H1 (cell line): ENCODE measurements around the gene COL27A1. TPM values are rescaled to one million over a fixed set of nuclear protein-coding genes. Genes with fewer than 3 reads are reported as not detected.

Source experiments
- CTCF ChIA-PET: fragments of 300-600 bp; sonication (Branson Sonifier 250); formaldehyde crosslinking; loops from one replicate; lab custom pipeline; 2021; ENCODE audit not compliant: partially characterized antibody; lab: Charles Lee
- POLR2A ChIA-PET: fragments of 300-600 bp; sonication (Branson Sonifier 250); formaldehyde crosslinking; loops from one replicate; lab custom pipeline; 2021; ENCODE audit warnings: inconsistent platforms; ENCODE audit not compliant: partially characterized antibody; lab: Charles Lee
- DNase-seq, 2 experiments: peaks; one replicate each; pipeline versions ENCODE4 v3.0.0 to v3.0.0-alpha.2; 2010 to 2022; ENCODE audit warnings: low spot score in 2 of 2, low read depth in 1 of 2, mixed read lengths in 1 of 2
- FAIRE-seq: peaks from 2 replicates; lab custom pipeline; 2011; peaks lifted over from hg19 to GRCh38; lab: Jason Lieb, UNC
- H2AFZ ChIP-seq: 2 replicates; pipeline ENCODE4 v1.8.1; 2012; ENCODE audit warnings: low read length, inconsistent platforms
- H2AK5ac ChIP-seq: 2 replicates; pipeline ENCODE4 v1.6.1; 2013; ENCODE audit warnings: low read depth, low read length
- H2BK120ac ChIP-seq: replicated peaks from 2 replicates; pipeline ENCODE3; 2013; ENCODE audit warnings: low read depth, low read length, inconsistent platforms
- H2BK12ac ChIP-seq: 2 replicates; pipeline ENCODE4 v1.6.1; 2013; ENCODE audit warnings: low read depth, low read length
- H2BK15ac ChIP-seq: 2 replicates; pipeline ENCODE4 v1.6.1; 2013; ENCODE audit warnings: low read length
- H2BK20ac ChIP-seq: 2 replicates; pipeline ENCODE4 v1.6.1; 2013; ENCODE audit warnings: low read length
- H2BK5ac ChIP-seq: 2 replicates; pipeline ENCODE4 v1.6.1; 2013; ENCODE audit warnings: low read depth, low read length
- H3K14ac ChIP-seq: 2 replicates; pipeline ENCODE4 v1.6.1; 2013; ENCODE audit warnings: inconsistent platforms; ENCODE audit not compliant: insufficient read length
- H3K18ac ChIP-seq: 2 replicates; pipeline ENCODE4 v1.6.1; 2013; ENCODE audit warnings: low read length; ENCODE audit errors: extremely low read depth
- H3K23ac ChIP-seq: 2 replicates; pipeline ENCODE4 v1.6.1; 2013; ENCODE audit warnings: inconsistent platforms; ENCODE audit not compliant: insufficient read length
- H3K23me2 ChIP-seq: 2 replicates; pipeline ENCODE4 v1.6.1; 2013; ENCODE audit warnings: low read depth, low read length
- H3K27ac ChIP-seq: 2 replicates; pipeline ENCODE4 v1.6.1; 2011; ENCODE audit warnings: low read depth, low read length, inconsistent platforms
- H3K27me3 ChIP-seq, 4 experiments: replicated peaks in 1 of 4; 1 replicate in 1 of 4; 2 replicates in 3 of 4; pipeline versions ENCODE4 v1.6.1 to v1.8.1; 2011 to 2013; ENCODE audit warnings: low read length in 3 of 4, mild to moderate bottlenecking in 3 of 4, inconsistent platforms in 2 of 4, mixed read lengths in 2 of 4, moderate library complexity in 1 of 4; ENCODE audit not compliant: control insufficient read depth in 3 of 4, insufficient read depth in 3 of 4; ENCODE audit errors: extremely low read depth in 1 of 4
- H3K36me3 ChIP-seq, 4 experiments: 2 replicates each; pipeline versions ENCODE4 v1.6.1 to v1.8.1; 2011 to 2013; ENCODE audit warnings: mild to moderate bottlenecking in 4 of 4, low read length in 3 of 4, moderate library complexity in 2 of 4, control low read depth in 1 of 4, inconsistent platforms in 1 of 4; ENCODE audit not compliant: insufficient read depth in 4 of 4, control insufficient read depth in 2 of 4
- H3K4ac ChIP-seq: replicated peaks from 2 replicates; pipeline ENCODE3; 2013; ENCODE audit warnings: low read length, low read depth, mixed read lengths, inconsistent platforms; ENCODE audit not compliant: insufficient read length
- H3K4me1 ChIP-seq, 4 experiments: replicated peaks in 1 of 4; 1 replicate in 1 of 4; 2 replicates in 3 of 4; pipeline versions ENCODE4 v1.6.1 to v1.8.1; 2011 to 2013; ENCODE audit warnings: low read length in 3 of 4, inconsistent platforms in 2 of 4, mixed read lengths in 1 of 4; ENCODE audit not compliant: insufficient read depth in 4 of 4, control insufficient read depth in 3 of 4
- H3K4me2 ChIP-seq, 2 experiments: 2 replicates each; pipeline versions ENCODE4 v1.6.1 to v1.8.1; 2011 to 2013; ENCODE audit warnings: low read depth in 2 of 2, low read length in 2 of 2, control low read depth in 1 of 2, inconsistent platforms in 1 of 2, mild to moderate bottlenecking in 1 of 2; ENCODE audit not compliant: insufficient read depth in 1 of 2
- H3K4me3 ChIP-seq, 4 experiments: fragments of 200-600, 300-600 bp in 1 of 4; sonication (generic), shearing (Covaris generic), sonication (Bioruptor Twin) in 1 of 4; 2 replicates each; pipeline versions ENCODE4 v1.5.1 to v1.8.1; 2011 to 2016; ENCODE audit warnings: low read length in 4 of 4, low read depth in 3 of 4, control low read depth in 2 of 4, inconsistent platforms in 2 of 4, mild to moderate bottlenecking in 2 of 4, mixed read lengths in 1 of 4, moderate library complexity in 1 of 4; ENCODE audit not compliant: insufficient read depth in 2 of 4; ENCODE audit errors: extremely low read depth in 1 of 4
- H3K56ac ChIP-seq: replicated peaks from 2 replicates; pipeline ENCODE3; 2013; ENCODE audit warnings: low read depth, mild to moderate bottlenecking, mixed read lengths, low read length, inconsistent platforms; ENCODE audit not compliant: insufficient read length
- H3K79me1 ChIP-seq: 2 replicates; pipeline ENCODE4 v1.6.1; 2013; ENCODE audit warnings: low read depth, low read length, control low read depth
- H3K79me2 ChIP-seq, 2 experiments: 2 replicates each; pipeline versions ENCODE4 v1.6.1 to v1.8.1; 2012 to 2013; ENCODE audit warnings: low read length in 2 of 2, mild to moderate bottlenecking in 2 of 2, inconsistent platforms in 1 of 2; ENCODE audit not compliant: insufficient read depth in 2 of 2, control insufficient read depth in 1 of 2
- H3K9ac ChIP-seq, 4 experiments: replicated peaks in 1 of 4; 1 replicate in 1 of 4; 2 replicates in 3 of 4; pipeline versions ENCODE4 v1.6.1 to v1.8.1; 2011 to 2013; ENCODE audit warnings: low read depth in 3 of 4, low read length in 3 of 4, control low read depth in 2 of 4, mild to moderate bottlenecking in 2 of 4, moderate library complexity in 2 of 4, inconsistent platforms in 1 of 4; ENCODE audit errors: extremely low read depth in 1 of 4
- H3K9me3 ChIP-seq, 2 experiments: 2 replicates each; pipeline versions ENCODE4 v1.6.1 to v1.8.1; 2012 to 2013; ENCODE audit warnings: mild to moderate bottlenecking in 2 of 2, moderate library complexity in 2 of 2, control low read depth in 1 of 2, inconsistent platforms in 1 of 2, low read depth in 1 of 2, low read length in 1 of 2, mixed read lengths in 1 of 2; ENCODE audit not compliant: insufficient read depth in 2 of 2
- H4K20me1 ChIP-seq, 2 experiments: replicated peaks in 1 of 2; 2 replicates each; pipeline versions ENCODE3 to v1.8.1; 2011 to 2013; ENCODE audit warnings: inconsistent platforms in 2 of 2, low read length in 2 of 2, mild to moderate bottlenecking in 1 of 2; ENCODE audit not compliant: insufficient read depth in 2 of 2, control insufficient read depth in 1 of 2
- H4K5ac ChIP-seq: 2 replicates; pipeline ENCODE4 v1.6.1; 2013; ENCODE audit warnings: low read length, low read depth, mixed read lengths, inconsistent platforms; ENCODE audit not compliant: insufficient read length
- H4K8ac ChIP-seq: 2 replicates; pipeline ENCODE4 v1.8.0; 2013; ENCODE audit warnings: mild to moderate bottlenecking, moderate library complexity, low read length, inconsistent platforms; ENCODE audit not compliant: insufficient read depth; ENCODE audit errors: extremely low read depth
- H4K91ac ChIP-seq: replicated peaks from 2 replicates; pipeline ENCODE3; 2013; ENCODE audit warnings: low read length, mixed read lengths, inconsistent platforms; ENCODE audit not compliant: insufficient read length
- CBX8 ChIP-seq: fragments of 300-800, 300-1000 bp; sonication (generic); IDR thresholded peaks from 2 replicates; pipeline ENCODE4 v1.7.1; 2016; ENCODE audit warnings: low read depth, low read length, borderline replicate concordance
- EZH2 ChIP-seq: fragments of 200-600 bp; sonication (generic); IDR thresholded peaks from 2 replicates; pipeline ENCODE4 v1.7.1; 2012; ENCODE audit warnings: low read depth, mild to moderate bottlenecking, moderate library complexity, low read length, inconsistent platforms; ENCODE audit not compliant: severe bottlenecking
- KDM4A ChIP-seq: IDR thresholded peaks from one replicate; pipeline ENCODE4 v1.7.1; 2012; ENCODE audit warnings: low read depth, mild to moderate bottlenecking, moderate library complexity, low read length, inconsistent platforms; ENCODE audit not compliant: severe bottlenecking
- SIRT6 ChIP-seq: IDR thresholded peaks from one replicate; pipeline ENCODE4 v1.7.1; 2012; ENCODE audit warnings: low read length, inconsistent platforms
- WGBS, 2 experiments: shearing (Covaris generic) in 1 of 2; methylation state at CpG; one replicate each; pipeline versions ENCODE4 v1.1.6 to v1.1.7; 2013 to 2015; ENCODE audit warnings: low lambda C conversion rate in 2 of 2, mixed read lengths in 2 of 2, inconsistent platforms in 1 of 2, low coverage in 1 of 2, missing lambda C conversion rate in 1 of 2; ENCODE audit not compliant: insufficient replicate concordance in 2 of 2, insufficient coverage in 1 of 2, insufficient read length in 1 of 2; ENCODE audit errors: extremely low coverage in 1 of 2, missing lambda C conversion rate in 1 of 2; 5-methylcytosine and 5-hydroxymethylcytosine counted together
- polyA plus RNA-seq, 7 experiments: library from polyadenylated mRNA; depleted of rRNA in 3 of 7; stranded (reverse) in 5 of 7; unstranded in 2 of 7; fragments of >200 nt in 5 of 7; fragments of 200-250 nt in 2 of 7; gene quantifications; 1 replicate in 5 of 7; 2 replicates in 1 of 7; 4 replicates in 1 of 7; pipeline versions ENCODE4 v1.2.1 to v1.2.3, GENCODE V29; 2011 to 2013; ENCODE audit warnings: missing spikeins in 2 of 7, mixed read lengths in 2 of 7
- total RNA-seq: library from RNA; stranded (reverse); fragmentation: NEBNext Ultra II Directional; extraction: Animal tissue kit (Norgen Biotek cat#: 25700); gene quantifications from 2 replicates; pipeline ENCODE4 v1.2.1, GENCODE V29; 2021

COL27A1 gene
- total and polyA plus RNA-seq, 2 of the 8 experiments (the other 6 are each of a cell fraction or from before 2014, with no cell fraction given): 15.1 to 22.8 TPM

DNA sequence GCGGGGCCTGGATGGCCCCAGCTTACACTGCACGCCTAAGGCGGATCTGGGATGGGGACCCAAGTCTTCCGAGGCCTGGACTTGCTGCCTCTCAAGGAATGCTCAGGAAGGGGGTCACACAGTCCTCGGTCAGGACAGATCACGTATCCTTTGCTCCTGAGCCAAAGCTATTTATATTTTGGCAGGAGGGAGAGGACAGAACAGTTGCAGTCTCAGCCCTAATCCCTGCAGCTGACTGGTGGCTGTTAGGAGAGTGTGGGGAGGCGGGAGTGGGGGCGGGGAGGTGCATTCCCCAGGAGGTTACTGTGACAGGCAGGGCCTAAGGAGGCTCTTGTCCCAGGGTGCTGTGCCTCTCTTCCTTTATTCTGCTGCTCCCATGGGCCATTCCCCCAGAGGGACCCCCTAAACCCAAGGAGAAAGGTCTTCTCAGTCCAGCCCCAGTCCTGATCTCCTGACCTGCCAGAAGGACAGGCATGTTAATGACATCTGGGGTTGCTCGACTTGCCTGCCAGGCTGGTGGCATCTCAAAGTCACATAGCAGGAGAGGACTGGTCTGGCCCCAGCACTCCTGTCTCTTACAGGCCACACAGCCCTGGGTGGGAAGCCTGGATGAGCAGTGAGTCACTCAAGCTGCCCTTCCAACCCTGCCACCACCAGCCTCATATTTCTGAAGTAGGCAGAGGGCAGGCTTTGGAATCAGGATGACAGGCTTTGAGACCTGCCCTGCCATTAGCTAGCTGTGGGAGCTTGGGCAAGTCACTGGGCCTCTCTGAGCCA is 51.9 kb downstream of the COL27A1 start:
- no peak overlapping the region for H2BK20ac ChIP-seq
- H3K4me1 ChIP-seq: peaks cover 0 to 24% (median 6%) of the 10 kb centered on the region in 4 experiments; a peak in 6 of 7 replicates
- H3K14ac ChIP-seq: no peak overlapping the region
- H3K79me1 ChIP-seq: no peaks in the 10 kb centered on the region
- H3K27me3 ChIP-seq: no peaks in the 10 kb centered on the region
- no peak overlapping the region for H2AFZ ChIP-seq
- H3K36me3 ChIP-seq: no peaks in the 10 kb centered on the region; a peak in 2 of 8 replicates
- H2BK12ac ChIP-seq: no peak overlapping the region
- H3K4me3 ChIP-seq: no peak overlapping the region
- H4K5ac ChIP-seq: no peak overlapping the region
- H3K23ac ChIP-seq: no peak overlapping the region
- no peaks in the 10 kb centered on the region for H3K23me2 ChIP-seq
- no peak for DNase-seq
- H3K18ac ChIP-seq: no peak overlapping the region
- no peak overlapping the region for H3K4ac ChIP-seq
- 86% methylated on average over 9 of the region's 9 CpGs; no CpG with 5 or more reads in 1 of the 2 experiments for WGBS, 2 experiments
- no peaks in the 10 kb centered on the region for H3K79me2 ChIP-seq
- no peak overlapping the region for H4K91ac ChIP-seq
- H4K8ac ChIP-seq: 0 out of 2 replicates have a peak overlapping the region, but pooled peaks have one; percentile 11
- no peaks in the 10 kb centered on the region for H3K9me3 ChIP-seq
- no peak overlapping the region for H3K27ac ChIP-seq
- no peak overlapping the region for H2BK120ac ChIP-seq
- H3K9ac ChIP-seq: no peak overlapping the region
- H3K56ac ChIP-seq: no peak overlapping the region
- CTCF ChIA-PET: interaction anchor here (0.5 to 3.2 kb wide), 15 partner anchors 9 to 108 kb away, joined by 3 to 12 read pairs (median 4); partner anchors contain the start of genes COL27A1 and KIF12
- POLR2A ChIA-PET: interaction anchor here (1.3 to 1.7 kb wide), 2 partner anchors 9 to 11 kb away, joined by 3 read pairs; no protein-coding TSS in a partner anchor
- FAIRE-seq: no peak
- H3K4me2 ChIP-seq: no peak overlapping the region
- peaks cover 0 to 2% of the 10 kb centered on the region in 2 experiments for H4K20me1 ChIP-seq
- no peak overlapping the region for H2BK5ac ChIP-seq
- no peak overlapping the region for H2BK15ac ChIP-seq
- H2AK5ac ChIP-seq: no peak overlapping the region
- TF ChIP-seq EZH2 (no peak), CBX8 (no peak), SIRT6 (no peak), KDM4A (no peak)
